Sigmoid colon (tissue), 4 donors: ENCODE results near the gene PREX1.

Source experiments
- POLR2A ChIP-seq, 2 donors: fragments of 450-650 bp; IDR thresholded peaks; one replicate each; pipeline ENCODE4 v1.6.1; 2016; ENCODE audit warnings: antibody characterized with exemption in 2 of 2, mild to moderate bottlenecking in 2 of 2, moderate library complexity in 2 of 2
- POLR2AphosphoS5 ChIP-seq, 4 donors: sonication (generic); formaldehyde crosslinking; IDR thresholded peaks; one replicate each; pipeline ENCODE4 v1.6.1; 2017; ENCODE audit warnings: antibody characterized with exemption in 4 of 4
- TF ChIP-seq, protein P1 (sequence below), 4 experiments: fragments of 450-650 bp in 3 of 4; fragments of 200-600 bp in 1 of 4; IDR thresholded peaks; one replicate each; pipeline ENCODE4 v1.5.1; 2016 to 2019; ENCODE audit warnings: antibody characterized with exemption in 4 of 4, mild to moderate bottlenecking in 3 of 4, moderate library complexity in 2 of 4

DNA sequence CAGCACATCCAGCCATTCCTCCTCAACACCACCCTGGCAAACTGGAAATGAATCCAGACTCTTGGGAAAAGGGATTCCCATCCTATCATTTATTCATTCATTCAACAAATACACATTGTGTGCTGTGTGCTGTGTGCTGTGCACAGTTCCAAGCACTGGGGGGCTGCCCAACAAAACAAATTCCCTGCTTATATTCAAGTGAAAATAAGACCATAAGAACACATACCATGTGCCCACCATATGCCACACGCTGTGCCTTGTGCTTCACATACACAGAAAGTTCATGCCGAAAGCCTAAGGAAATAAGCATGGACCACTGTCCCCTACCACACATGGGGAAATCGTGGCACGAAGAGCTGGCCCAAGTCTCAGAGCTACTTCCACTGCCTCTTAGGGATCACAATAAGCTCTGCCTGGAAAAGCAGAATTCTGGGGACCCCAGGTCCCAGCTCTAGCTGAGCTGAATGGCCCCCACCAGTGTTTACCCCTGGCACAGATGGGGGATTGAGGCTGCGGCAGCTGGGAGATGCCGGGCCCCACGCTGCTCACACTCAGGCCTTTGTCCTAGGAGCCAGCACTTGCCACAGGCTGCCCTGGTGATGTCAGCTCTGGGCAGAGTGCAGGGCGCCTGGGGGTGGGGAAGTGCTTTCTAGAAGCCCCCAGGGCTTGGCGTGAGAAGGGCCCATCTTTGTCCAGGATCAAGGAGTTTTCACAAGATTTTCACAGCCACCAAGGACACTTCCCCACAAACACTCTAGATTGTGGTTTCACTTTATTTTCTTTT is 99.6 kb downstream of the PREX1 start:
- TF ChIP-seq POLR2AphosphoS5 (IDR thresholded peaks at IDR 0.05) (peak in 1 of 4 donors; percentile 35), POLR2A (IDR thresholded peaks at IDR 0.05) (no peak)
- TF ChIP-seq, protein P1, sequence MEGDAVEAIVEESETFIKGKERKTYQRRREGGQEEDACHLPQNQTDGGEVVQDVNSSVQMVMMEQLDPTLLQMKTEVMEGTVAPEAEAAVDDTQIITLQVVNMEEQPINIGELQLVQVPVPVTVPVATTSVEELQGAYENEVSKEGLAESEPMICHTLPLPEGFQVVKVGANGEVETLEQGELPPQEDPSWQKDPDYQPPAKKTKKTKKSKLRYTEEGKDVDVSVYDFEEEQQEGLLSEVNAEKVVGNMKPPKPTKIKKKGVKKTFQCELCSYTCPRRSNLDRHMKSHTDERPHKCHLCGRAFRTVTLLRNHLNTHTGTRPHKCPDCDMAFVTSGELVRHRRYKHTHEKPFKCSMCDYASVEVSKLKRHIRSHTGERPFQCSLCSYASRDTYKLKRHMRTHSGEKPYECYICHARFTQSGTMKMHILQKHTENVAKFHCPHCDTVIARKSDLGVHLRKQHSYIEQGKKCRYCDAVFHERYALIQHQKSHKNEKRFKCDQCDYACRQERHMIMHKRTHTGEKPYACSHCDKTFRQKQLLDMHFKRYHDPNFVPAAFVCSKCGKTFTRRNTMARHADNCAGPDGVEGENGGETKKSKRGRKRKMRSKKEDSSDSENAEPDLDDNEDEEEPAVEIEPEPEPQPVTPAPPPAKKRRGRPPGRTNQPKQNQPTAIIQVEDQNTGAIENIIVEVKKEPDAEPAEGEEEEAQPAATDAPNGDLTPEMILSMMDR (IDR thresholded peaks at IDR 0.05): no peak
